ENCODE measurements around the gene SMYD2.

GRCh38 chr1:214344897-214345296, 63.9 kb downstream of the SMYD2 start:
- TF ChIP-seq HDGF (IDR thresholded peaks at IDR 0.05; ENCODE audit: borderline replicate concordance) (no peak), LEF1 (IDR thresholded peaks at IDR 0.05; ENCODE audit: borderline replicate concordance) (no peak), SP1 (IDR thresholded peaks at IDR 0.05) (no peak), FOXM1 (IDR thresholded peaks at IDR 0.05; ENCODE audit: borderline replicate concordance) (no peak), ZNF384 (IDR thresholded peaks at IDR 0.05) (no peak), TARDBP (IDR thresholded peaks at IDR 0.05) (no peak), PKNOX1 (IDR thresholded peaks at IDR 0.05) (no peak), SUZ12 (IDR thresholded peaks at IDR 0.05) (no peak), BHLHE40 (IDR thresholded peaks at IDR 0.05; ENCODE audit: borderline replicate concordance) (no peak)
